Muscle layer of colon (tissue), 2 donors: ENCODE measurements around the gene DGCR6L.
"Not testable (repeated sequence)": the region's sequence is repeated elsewhere in the genome, so short reads cannot be mapped to it uniquely, and the experiment has no call there.

Experiments used
- H3K27ac ChIP-seq: one replicate; pipeline ENCODE4 v1.7.0; 2013; ENCODE audit warnings: low read depth, mild to moderate bottlenecking, low read length, moderate library complexity
- H3K27me3 ChIP-seq, 2 donors: one replicate each; pipeline ENCODE4 v1.7.0; 2013; ENCODE audit warnings: low read length in 2 of 2, mild to moderate bottlenecking in 2 of 2; ENCODE audit not compliant: insufficient read depth in 2 of 2, control insufficient read depth in 1 of 2
- H3K36me3 ChIP-seq: one replicate; pipeline ENCODE4 v1.7.0; 2013; ENCODE audit warnings: mild to moderate bottlenecking, low read length; ENCODE audit not compliant: insufficient read depth
- H3K4me1 ChIP-seq: one replicate; pipeline ENCODE4 v1.7.0; 2013; ENCODE audit warnings: mild to moderate bottlenecking, low read length; ENCODE audit not compliant: insufficient read depth
- H3K4me3 ChIP-seq, 2 donors: one replicate each; pipeline ENCODE4 v1.7.0; 2013; ENCODE audit warnings: low read length in 2 of 2, low read depth in 1 of 2, mild to moderate bottlenecking in 1 of 2, moderate library complexity in 1 of 2
- H3K9ac ChIP-seq: one replicate; pipeline ENCODE4 v1.7.0; 2013; ENCODE audit warnings: low read length
- H3K9me3 ChIP-seq: one replicate; pipeline ENCODE4 v1.7.0; 2013; ENCODE audit warnings: mild to moderate bottlenecking, low read length
- donor health status: abdominal sarcoma.
- donor health status: Adenocarcinoma of cecum.

Gene DGCR6L

GRCh38 chr22:20313306-20314077 is 6.4 kb downstream of the DGCR6L start:
- not testable (repeated sequence) for H3K27ac ChIP-seq, H3K9ac ChIP-seq, H3K27me3 ChIP-seq, H3K36me3 ChIP-seq, H3K4me3 ChIP-seq, H3K9me3 ChIP-seq
- H3K4me1 ChIP-seq, result peaks cover 11% of the 10 kb centered on the region

- Histone ChIP-seq H3K9ac (no peak overlapping the region), H3K27ac (no peak overlapping the region), H3K4me1 (peaks cover 2% of the 10 kb centered on the region), H3K9me3 (no peaks in the 10 kb centered on the region), H3K27me3 (no peaks in the 10 kb centered on the region), H3K36me3 (no peaks in the 10 kb centered on the region), H3K4me3 (no peak overlapping the region)
Measured at GRCh38 chr22:20312396-20313191, 7.3 kb downstream of the DGCR6L start.

GRCh38 chr22:20311249-20312062 is 8.4 kb downstream of the DGCR6L start:
- not testable (repeated sequence) for H3K4me1 ChIP-seq, H3K9me3 ChIP-seq, H3K9ac ChIP-seq, H3K4me3 ChIP-seq, H3K27ac ChIP-seq, H3K27me3 ChIP-seq, H3K36me3 ChIP-seq

- H3K36me3 ChIP-seq, H3K27me3 ChIP-seq, H3K4me3 ChIP-seq, H3K4me1 ChIP-seq, H3K9ac ChIP-seq, H3K27ac ChIP-seq, H3K9me3 ChIP-seq: not testable (repeated sequence)
Measured at GRCh38 chr22:20310773-20311172, 9.1 kb downstream of the DGCR6L start.

- H3K9me3 ChIP-seq, H3K36me3 ChIP-seq, H3K4me3 ChIP-seq, H3K27ac ChIP-seq, H3K9ac ChIP-seq, H3K27me3 ChIP-seq, H3K4me1 ChIP-seq: not testable (repeated sequence)
Measured at GRCh38 chr22:20310180-20310579, 9.7 kb downstream of the DGCR6L start.

GRCh38 chr22:20308806-20309650 is 10.8 kb downstream of the DGCR6L start:
- H3K4me3 ChIP-seq, H3K9ac ChIP-seq, H3K27ac ChIP-seq, H3K36me3 ChIP-seq, H3K4me1 ChIP-seq, H3K9me3 ChIP-seq, H3K27me3 ChIP-seq: not testable (repeated sequence)

GRCh38 chr22:20307448-20308447 is 12.1 kb downstream of the DGCR6L start:
- H3K27me3 ChIP-seq, H3K36me3 ChIP-seq: not testable (repeated sequence)

GRCh38 chr22:20306646-20307447 is 13.0 kb downstream of the DGCR6L start:
- not testable (repeated sequence) for H3K4me1 ChIP-seq, H3K36me3 ChIP-seq, H3K27me3 ChIP-seq, H3K9me3 ChIP-seq, H3K4me3 ChIP-seq, H3K9ac ChIP-seq, H3K27ac ChIP-seq

More at GRCh38 chr22:20307448-20308447, 12.1 kb downstream of the DGCR6L start:
- H3K4me3 ChIP-seq, H3K27ac ChIP-seq, H3K4me1 ChIP-seq, H3K9ac ChIP-seq, H3K9me3 ChIP-seq: not testable (repeated sequence)

- no peaks in the 10 kb centered on the region for H3K9me3 ChIP-seq
- H3K27ac ChIP-seq, result no peak overlapping the region
- H3K4me1 ChIP-seq, result no peaks in the 10 kb centered on the region
Measured at GRCh38 chr22:20305894-20306645, 13.8 kb downstream of the DGCR6L start.

More at GRCh38 chr22:20305894-20306645, 13.8 kb downstream of the DGCR6L start:
- Histone ChIP-seq H3K9ac (no peak overlapping the region), H3K4me3 (no peak overlapping the region), H3K36me3 (no peaks in the 10 kb centered on the region), H3K27me3 (no peaks in the 10 kb centered on the region)
